Stimulated activated naive CD8-positive, alpha-beta T cell treated with anti-CD3 and anti-CD28 coated beads, Interleukin-15, Interleukin-2, amounts not matched to agents 100 U/mL and 50 U/mL, for 24 hours (primary cell): ENCODE measurements around the gene LRP4.

Experiments used
- ATAC-seq: fragments of 150-1000 bp; cut with Tn5 transposase; one replicate; pipeline ENCODE4 v1.10.0; 2021
- DNase-seq: peaks from one replicate; pipeline ENCODE4 v3.0.0; 2021

Gene LRP4

GRCh38 chr11:46892838-46893237, 25.5 kb downstream of the LRP4 start:
- ATAC-seq (no peak), DNase-seq (no peak)

GRCh38 chr11:46892109-46892508, 26.2 kb downstream of the LRP4 start:
- no peak for ATAC-seq
- no peak for DNase-seq

GRCh38 chr11:46890665-46891064, 27.7 kb downstream of the LRP4 start:
- DNase-seq (no peak), ATAC-seq (no peak)

GRCh38 chr11:46889689-46890475, 28.5 kb downstream of the LRP4 start:
- peak; percentile 79 for DNase-seq
- ATAC-seq = peak; percentile 82

GRCh38 chr11:46889251-46889650, 29.1 kb downstream of the LRP4 start:
- ATAC-seq (no peak), DNase-seq (no peak)

- DNase-seq = no peak
- no peak for ATAC-seq
These were observed 29.7 kb downstream of the LRP4 start for GRCh38 chr11:46888636-46889035.

GRCh38 chr11:46886211-46886610, 32.1 kb downstream of the LRP4 start:
- DNase-seq = no peak
- ATAC-seq = no peak

GRCh38 chr11:46879056-46879585, 39.2 kb downstream of the LRP4 start:
- ATAC-seq (no peak), DNase-seq (no peak)

- no peak for DNase-seq
- ATAC-seq = no peak
These were observed 40.8 kb downstream of the LRP4 start for GRCh38 chr11:46877580-46877979.

GRCh38 chr11:46876471-46876870, 41.9 kb downstream of the LRP4 start:
- DNase-seq = no peak
- ATAC-seq = no peak

- DNase-seq (no peak), ATAC-seq (no peak)
These were observed 43.8 kb downstream of the LRP4 start for GRCh38 chr11:46874586-46874985.

GRCh38 chr11:46868912-46869311, 49.4 kb downstream of the LRP4 start:
- ATAC-seq (no peak), DNase-seq (no peak)

GRCh38 chr11:46865340-46865739, 53.0 kb downstream of the LRP4 start:
- no peak for DNase-seq
- no peak for ATAC-seq

- no peak for DNase-seq
- no peak for ATAC-seq
These were observed 58.1 kb downstream of the LRP4 start for GRCh38 chr11:46860218-46860617.

- DNase-seq (no peak), ATAC-seq (no peak)
These were observed 59.3 kb downstream of the LRP4 start for GRCh38 chr11:46858920-46859546.

GRCh38 chr11:46857666-46858065, 60.7 kb downstream of the LRP4 start:
- DNase-seq = no peak
- ATAC-seq = no peak

GRCh38 chr11:46856605-46857343, 61.6 kb downstream of the LRP4 start:
- no peak for ATAC-seq
- no peak for DNase-seq

- no peak for DNase-seq
- no peak for ATAC-seq
These were observed 62.5 kb downstream of the LRP4 start for GRCh38 chr11:46855863-46856262.

GRCh38 chr11:46855167-46855566, 63.2 kb downstream of the LRP4 start:
- no peak for DNase-seq
- ATAC-seq = no peak

- DNase-seq (no peak), ATAC-seq (no peak)
These were observed 67.4 kb downstream of the LRP4 start for GRCh38 chr11:46850829-46851380.

GRCh38 chr11:46849631-46850030, 68.7 kb downstream of the LRP4 start:
- no peak for ATAC-seq
- no peak for DNase-seq

GRCh38 chr11:46846510-46846830, 71.9 kb downstream of the LRP4 start:
- no peak for ATAC-seq
- DNase-seq = no peak
